HTERT RPE-1 (cell line): ENCODE results near the gene TAF3.

Experiments
- in situ Hi-C: fragments of 300-500 bp; cut with MboI; formaldehyde crosslinking; loops from 4 replicates; pipeline ENCODE4 v1.14.3; 2020; ENCODE audit warnings: low sequenced_read_pairs

TAF3 gene

GRCh38 chr10:8054494-8055407, 236.4 kb downstream of the TAF3 start, which contains the start of gene GATA3:
TSS of gene GATA3 (plus strand) at chr10:8054688. CDS start at chr10:8055656, 968 bp downstream.
- in situ Hi-C loops, result no loop called here

GRCh38 chr10:8055420-8056349, 237.4 kb downstream of the TAF3 start:
- in situ Hi-C loops, result no loop called here

- in situ Hi-C loops, result no loop called here
Measured at GRCh38 chr10:8056378-8056777, 238.1 kb downstream of the TAF3 start.

- in situ Hi-C loops, result no loop called here
Measured at GRCh38 chr10:8056871-8057331, 238.6 kb downstream of the TAF3 start.

GRCh38 chr10:8057636-8058273, 239.4 kb downstream of the TAF3 start:
- in situ Hi-C loops, result no loop called here

- in situ Hi-C loops, result no loop called here
Measured at GRCh38 chr10:8058274-8059111, 240.2 kb downstream of the TAF3 start.

GRCh38 chr10:8059191-8059936, 241.1 kb downstream of the TAF3 start:
- in situ Hi-C loops, result no loop called here

- in situ Hi-C loops, result no loop called here
Measured at GRCh38 chr10:8060010-8060703, 241.9 kb downstream of the TAF3 start.

GRCh38 chr10:8060704-8061121, 242.4 kb downstream of the TAF3 start:
- in situ Hi-C loops, result no loop called here

GRCh38 chr10:8061274-8062211, 243.2 kb downstream of the TAF3 start:
- in situ Hi-C loops, result no loop called here

GRCh38 chr10:8063128-8063908, 245.0 kb downstream of the TAF3 start:
- in situ Hi-C loops, result no loop called here

- in situ Hi-C loops, result no loop called here
Measured at GRCh38 chr10:8063935-8064334, 245.6 kb downstream of the TAF3 start.

- in situ Hi-C loops, result no loop called here
Measured at GRCh38 chr10:8064436-8064835, 246.1 kb downstream of the TAF3 start.

- in situ Hi-C loops, result no loop called here
Measured at GRCh38 chr10:8065651-8066050, 247.3 kb downstream of the TAF3 start.

- in situ Hi-C loops, result no loop called here
Measured at GRCh38 chr10:8066124-8066523, 247.8 kb downstream of the TAF3 start.
